ENCODE data around the gene ZNF3.

DNA sequence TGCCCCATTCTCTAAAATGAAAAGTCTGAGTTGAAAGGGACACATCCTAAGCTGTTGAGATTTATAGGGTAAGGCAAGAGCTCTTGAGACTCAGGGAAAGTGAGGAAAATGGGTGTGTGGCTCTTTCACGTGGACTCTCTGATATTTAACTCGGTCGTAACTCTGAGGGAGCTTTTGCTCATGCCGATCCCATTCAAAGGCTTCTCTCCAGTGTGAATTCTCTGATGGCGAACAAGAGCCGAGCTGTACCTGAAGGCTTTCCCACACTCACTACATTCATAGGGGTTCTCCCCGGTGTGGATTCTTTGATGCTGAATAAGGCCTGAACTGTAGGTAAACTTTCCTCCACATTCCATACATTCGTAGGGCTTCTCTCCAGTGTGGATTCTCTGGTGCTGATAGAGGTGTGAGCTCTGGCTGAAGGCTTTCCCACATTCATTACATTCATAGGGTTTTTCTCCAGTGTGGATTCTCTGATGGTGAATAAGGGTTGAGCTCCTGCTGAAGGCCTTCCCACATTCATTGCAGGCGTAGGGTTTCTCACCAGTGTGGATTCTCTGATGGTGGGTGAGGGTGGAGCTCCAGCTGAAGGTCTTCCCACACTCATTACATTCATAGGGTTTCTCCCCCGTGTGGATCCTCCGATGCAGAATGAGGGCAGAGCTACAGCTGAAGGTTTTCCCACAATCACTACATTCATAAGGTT lies 10.4 kb downstream of the ZNF3 start:
- TF ChIP-seq POLR2A (IDR thresholded peaks at IDR 0.05) (no peak), CTCF (IDR thresholded peaks at IDR 0.05) (no peak), POLR2AphosphoS5 (IDR thresholded peaks at IDR 0.05) (no peak), EP300 (IDR thresholded peaks at IDR 0.05; ENCODE audit: low read depth) (no peak)

Measured in transverse colon (tissue), 4 donors.